ENCODE results near the gene BCR.

The BCR gene

GRCh38 chr22:23151827-23152226, 28.5 kb upstream of the BCR start:
- FAIRE-seq = no peak

- no peak for FAIRE-seq
These were observed 27.8 kb upstream of the BCR start for GRCh38 chr22:23152238-23153114.

- FAIRE-seq = no peak
These were observed 26.3 kb upstream of the BCR start for GRCh38 chr22:23153994-23154393.

GRCh38 chr22:23154461-23154860, 25.8 kb upstream of the BCR start:
- no peak for FAIRE-seq

GRCh38 chr22:23155143-23155542, 25.2 kb upstream of the BCR start:
- FAIRE-seq = no peak

- FAIRE-seq = no peak
These were observed 24.5 kb upstream of the BCR start for GRCh38 chr22:23155831-23156230.

- no peak for FAIRE-seq
These were observed 24.0 kb upstream of the BCR start for GRCh38 chr22:23156286-23156685.

- no peak for FAIRE-seq
These were observed 22.5 kb upstream of the BCR start for GRCh38 chr22:23157560-23158515.

GRCh38 chr22:23158516-23159290, 21.6 kb upstream of the BCR start:
- no peak for FAIRE-seq

GRCh38 chr22:23159291-23159630, 21.0 kb upstream of the BCR start:
- FAIRE-seq = no peak

- no peak for FAIRE-seq
These were observed 19.3 kb upstream of the BCR start for GRCh38 chr22:23161029-23161428.

GRCh38 chr22:23161574-23161973, 18.7 kb upstream of the BCR start:
- FAIRE-seq = no peak

- FAIRE-seq = no peak
These were observed 16.6 kb upstream of the BCR start for GRCh38 chr22:23163665-23164064.

GRCh38 chr22:23164091-23164490, 16.2 kb upstream of the BCR start:
- no peak for FAIRE-seq

- no peak for FAIRE-seq
These were observed 14.1 kb upstream of the BCR start for GRCh38 chr22:23166042-23166831.

GRCh38 chr22:23166841-23167616, 13.3 kb upstream of the BCR start:
- FAIRE-seq = no peak

- no peak for FAIRE-seq
These were observed 11.8 kb upstream of the BCR start for GRCh38 chr22:23168391-23169042.

GRCh38 chr22:23169043-23169406, 11.3 kb upstream of the BCR start:
- FAIRE-seq = no peak

- no peak for FAIRE-seq
These were observed 4.3 kb upstream of the BCR start for GRCh38 chr22:23175817-23176644.

GRCh38 chr22:23176645-23177027, 3.7 kb upstream of the BCR start:
- no peak for FAIRE-seq

All from G401.6 (cell line).